ENCODE measurements around the gene ADISSP.

The ADISSP gene

DNA sequence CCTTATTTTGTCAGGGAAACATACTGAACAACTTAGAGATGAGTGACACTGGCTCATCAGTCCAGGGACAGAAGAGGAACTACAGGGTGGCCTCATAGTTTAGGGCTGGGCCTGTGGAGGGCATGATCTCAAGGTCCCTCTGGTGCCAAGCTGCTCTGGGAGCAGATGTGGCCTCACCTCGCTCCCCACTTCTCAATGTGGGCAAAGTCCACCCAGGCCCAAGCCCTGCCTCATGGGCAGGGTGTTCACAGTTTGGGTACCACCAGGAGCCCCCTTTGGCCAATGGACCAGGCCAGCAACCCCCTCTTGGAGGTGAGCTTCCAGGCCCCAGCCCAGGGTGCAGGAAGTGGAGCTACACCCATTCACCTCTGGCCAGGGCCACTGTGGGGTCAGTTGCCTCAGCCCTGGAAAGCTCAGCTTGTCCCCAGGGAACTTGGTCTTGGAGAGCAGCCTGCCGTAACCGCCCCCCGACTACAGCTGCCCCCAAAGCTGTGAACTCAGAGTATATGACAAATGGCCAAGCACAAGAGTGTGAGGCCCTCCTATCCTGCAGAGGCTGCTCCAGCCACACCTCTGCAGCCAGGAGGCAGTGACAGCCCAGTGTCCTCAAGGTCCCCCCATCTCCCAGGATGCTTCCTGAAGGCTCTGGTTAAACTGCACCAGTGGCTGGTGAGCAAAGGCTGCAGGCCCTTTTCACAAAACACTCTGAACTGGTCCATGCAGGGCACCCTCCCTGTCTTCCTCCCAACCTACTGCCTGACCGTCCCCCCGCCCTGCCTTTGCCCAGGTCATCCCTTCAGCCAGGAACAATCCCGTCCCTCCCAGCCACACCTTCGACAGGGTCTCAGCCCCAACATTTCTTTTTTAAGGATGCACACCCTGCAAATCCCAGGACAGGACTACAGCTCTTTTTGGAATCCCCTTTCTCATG, 3.6 kb downstream of the ADISSP start:
- intact Hi-C loops (cut with micrococcal nuclease) = no loop called here
- no peaks in the 10 kb centered on the region for H3K9me3 Mint-ChIP-seq

GRCh38 chr20:3760655-3761348, 6.8 kb downstream of the ADISSP start:
- H3K4me1 Mint-ChIP-seq (ENCODE audit: low read depth) = peaks cover 69% of the 10 kb centered on the region
- H3K9me3 Mint-ChIP-seq = no peaks in the 10 kb centered on the region
- no peak overlapping the region for H3K27ac Mint-ChIP-seq
- H3K4me3 Mint-ChIP-seq = no peak overlapping the region
- no peaks in the 10 kb centered on the region for H3K27me3 Mint-ChIP-seq
- peaks cover 71% of the 10 kb centered on the region for H3K36me3 Mint-ChIP-seq (ENCODE audit: low read depth)
- intact Hi-C loops (cut with micrococcal nuclease) = no loop called here

More for the DNA sequence above, 3.6 kb downstream of the ADISSP start:
- Mint-ChIP-seq H3K4me3 (peak overlapping the region; percentile 13), H3K4me1 (ENCODE audit: low read depth) (peaks cover 79% of the 10 kb centered on the region), H3K27me3 (no peaks in the 10 kb centered on the region), H3K36me3 (ENCODE audit: low read depth) (peaks cover 47% of the 10 kb centered on the region), H3K27ac (peak overlapping the region; percentile 89)

DNA sequence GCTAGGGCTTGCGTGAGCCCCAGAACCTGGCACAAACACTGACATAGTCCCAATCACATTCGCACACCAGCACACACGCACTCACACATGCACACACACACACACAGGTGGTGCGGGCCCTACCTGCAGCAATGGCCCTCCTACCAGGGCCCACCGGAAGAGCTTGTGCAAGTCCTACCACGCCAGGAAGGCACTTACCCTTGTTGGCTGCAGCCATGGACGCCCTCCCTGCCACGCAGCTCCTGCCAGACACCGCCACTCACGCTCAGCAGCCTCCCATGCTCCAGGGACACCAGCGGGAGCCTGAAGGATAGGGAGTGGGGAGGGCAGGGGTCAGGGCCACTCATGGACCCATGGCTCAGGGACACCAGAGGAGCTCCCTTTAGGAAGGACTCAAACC, 7.7 kb downstream of the ADISSP start:
- Mint-ChIP-seq H3K36me3 (ENCODE audit: low read depth) (peaks cover 80% of the 10 kb centered on the region), H3K9me3 (no peaks in the 10 kb centered on the region), H3K27ac (no peak overlapping the region), H3K27me3 (no peaks in the 10 kb centered on the region), H3K4me3 (no peak overlapping the region), H3K4me1 (ENCODE audit: low read depth) (peaks cover 66% of the 10 kb centered on the region)
- intact Hi-C loops (cut with micrococcal nuclease) = no loop called here

DNA sequence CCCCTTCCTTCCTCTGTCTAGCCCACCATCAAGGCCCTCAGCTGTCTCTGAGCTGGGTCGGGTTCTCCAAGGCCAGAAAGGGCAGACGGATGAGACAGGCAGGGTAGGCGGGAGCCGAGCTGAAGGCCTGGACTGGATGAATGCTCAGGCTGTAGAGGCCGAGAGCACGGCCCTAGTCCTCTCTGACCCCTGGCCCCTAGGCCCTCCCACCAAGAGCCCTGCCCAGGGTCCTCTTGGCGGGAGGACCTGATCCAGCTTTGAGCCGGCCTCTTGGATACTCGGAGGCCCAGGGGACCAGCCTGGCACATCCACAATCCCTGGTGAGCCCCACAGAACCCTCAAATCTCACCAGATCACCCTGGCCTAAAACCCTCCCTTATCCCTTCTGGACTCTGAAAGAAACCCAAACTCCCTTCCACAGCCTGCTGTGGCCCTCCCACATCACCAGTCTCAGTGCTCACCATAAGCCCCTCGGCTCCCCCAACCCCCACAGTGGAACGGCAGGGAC, 8.2 kb downstream of the ADISSP start:
- Mint-ChIP-seq H3K27me3 (no peaks in the 10 kb centered on the region), H3K36me3 (ENCODE audit: low read depth) (peaks cover 85% of the 10 kb centered on the region), H3K4me1 (ENCODE audit: low read depth) (peaks cover 66% of the 10 kb centered on the region), H3K9me3 (no peaks in the 10 kb centered on the region), H3K27ac (no peak overlapping the region), H3K4me3 (no peak overlapping the region)
- intact Hi-C loops (cut with micrococcal nuclease) = no loop called here

- H3K36me3 Mint-ChIP-seq (ENCODE audit: low read depth) = peaks cover 93% of the 10 kb centered on the region
- intact Hi-C loops (cut with micrococcal nuclease) = no loop called here
- H3K4me3 Mint-ChIP-seq = no peak overlapping the region
- H3K27me3 Mint-ChIP-seq = no peaks in the 10 kb centered on the region
- no peaks in the 10 kb centered on the region for H3K9me3 Mint-ChIP-seq
- H3K4me1 Mint-ChIP-seq (ENCODE audit: low read depth) = peaks cover 65% of the 10 kb centered on the region
- peak overlapping the region; percentile 9 for H3K27ac Mint-ChIP-seq
Measured at GRCh38 chr20:3758566-3758965, 9.0 kb downstream of the ADISSP start.

DNA sequence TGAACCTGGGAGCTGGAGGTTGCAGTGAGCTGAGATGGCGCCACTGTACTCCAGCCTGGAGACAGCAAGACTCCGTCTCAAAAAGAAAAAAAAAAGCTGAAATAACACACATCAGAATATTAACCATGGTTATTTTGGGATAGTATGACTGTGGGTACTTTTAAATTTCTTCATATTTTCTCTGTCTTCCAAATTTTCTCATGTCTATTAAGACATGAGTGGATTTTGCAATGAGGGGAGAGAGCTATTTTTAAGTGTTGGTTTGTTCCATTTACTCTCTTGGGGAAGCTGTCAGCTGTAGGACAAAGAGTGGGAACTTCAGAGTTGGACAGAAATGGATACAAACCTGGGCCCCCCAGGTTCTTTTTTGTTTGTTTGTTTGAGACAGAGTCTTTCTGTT, 10.3 kb downstream of the ADISSP start:
- no peak overlapping the region for H3K4me3 Mint-ChIP-seq
- peaks cover 95% of the 10 kb centered on the region for H3K36me3 Mint-ChIP-seq (ENCODE audit: low read depth)
- H3K27me3 Mint-ChIP-seq = no peaks in the 10 kb centered on the region
- H3K9me3 Mint-ChIP-seq = no peaks in the 10 kb centered on the region
- H3K27ac Mint-ChIP-seq = no peak overlapping the region
- peaks cover 72% of the 10 kb centered on the region for H3K4me1 Mint-ChIP-seq (ENCODE audit: low read depth)
- intact Hi-C loops (cut with micrococcal nuclease) = no loop called here

- intact Hi-C loops (cut with micrococcal nuclease) = no loop called here
- H3K27me3 Mint-ChIP-seq = no peaks in the 10 kb centered on the region
- H3K36me3 Mint-ChIP-seq (ENCODE audit: low read depth) = peaks cover 95% of the 10 kb centered on the region
- no peak overlapping the region for H3K4me3 Mint-ChIP-seq
- H3K27ac Mint-ChIP-seq = no peak overlapping the region
- peaks cover 68% of the 10 kb centered on the region for H3K4me1 Mint-ChIP-seq (ENCODE audit: low read depth)
- H3K9me3 Mint-ChIP-seq = no peaks in the 10 kb centered on the region
Measured at GRCh38 chr20:3755814-3756480, 11.6 kb downstream of the ADISSP start.

- Mint-ChIP-seq H3K27ac (no peak overlapping the region), H3K9me3 (no peaks in the 10 kb centered on the region), H3K27me3 (no peaks in the 10 kb centered on the region), H3K4me3 (no peak overlapping the region), H3K36me3 (ENCODE audit: low read depth) (peaks cover 94% of the 10 kb centered on the region), H3K4me1 (ENCODE audit: low read depth) (peaks cover 61% of the 10 kb centered on the region)
- intact Hi-C loops (cut with micrococcal nuclease) = no loop called here
Measured at GRCh38 chr20:3755269-3755668, 12.3 kb downstream of the ADISSP start.

DNA sequence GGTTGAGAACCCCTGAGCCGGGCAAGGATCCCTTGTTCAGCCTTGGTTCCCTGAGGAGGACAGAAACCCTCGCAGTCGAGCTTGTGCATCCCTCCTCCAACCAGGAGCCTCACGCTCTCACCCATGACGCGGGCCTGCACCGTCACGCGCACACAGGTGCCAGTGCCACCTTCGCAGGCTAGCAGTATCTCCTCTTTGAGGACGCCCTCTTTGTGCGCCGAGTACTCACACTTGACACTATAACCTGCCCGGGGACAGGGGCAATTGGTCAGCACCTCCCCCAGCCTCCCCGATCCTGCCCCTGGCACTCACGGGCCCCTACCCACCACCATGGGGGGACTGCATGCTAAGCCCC, 13.3 kb downstream of the ADISSP start:
- H3K4me1 Mint-ChIP-seq (ENCODE audit: low read depth) = peaks cover 51% of the 10 kb centered on the region
- peaks cover 84% of the 10 kb centered on the region for H3K36me3 Mint-ChIP-seq (ENCODE audit: low read depth)
- no peaks in the 10 kb centered on the region for H3K9me3 Mint-ChIP-seq
- H3K27me3 Mint-ChIP-seq = peaks cover 3% of the 10 kb centered on the region
- H3K4me3 Mint-ChIP-seq = no peak overlapping the region
- intact Hi-C loops (cut with micrococcal nuclease) = no loop called here
- H3K27ac Mint-ChIP-seq = no peak overlapping the region

DNA sequence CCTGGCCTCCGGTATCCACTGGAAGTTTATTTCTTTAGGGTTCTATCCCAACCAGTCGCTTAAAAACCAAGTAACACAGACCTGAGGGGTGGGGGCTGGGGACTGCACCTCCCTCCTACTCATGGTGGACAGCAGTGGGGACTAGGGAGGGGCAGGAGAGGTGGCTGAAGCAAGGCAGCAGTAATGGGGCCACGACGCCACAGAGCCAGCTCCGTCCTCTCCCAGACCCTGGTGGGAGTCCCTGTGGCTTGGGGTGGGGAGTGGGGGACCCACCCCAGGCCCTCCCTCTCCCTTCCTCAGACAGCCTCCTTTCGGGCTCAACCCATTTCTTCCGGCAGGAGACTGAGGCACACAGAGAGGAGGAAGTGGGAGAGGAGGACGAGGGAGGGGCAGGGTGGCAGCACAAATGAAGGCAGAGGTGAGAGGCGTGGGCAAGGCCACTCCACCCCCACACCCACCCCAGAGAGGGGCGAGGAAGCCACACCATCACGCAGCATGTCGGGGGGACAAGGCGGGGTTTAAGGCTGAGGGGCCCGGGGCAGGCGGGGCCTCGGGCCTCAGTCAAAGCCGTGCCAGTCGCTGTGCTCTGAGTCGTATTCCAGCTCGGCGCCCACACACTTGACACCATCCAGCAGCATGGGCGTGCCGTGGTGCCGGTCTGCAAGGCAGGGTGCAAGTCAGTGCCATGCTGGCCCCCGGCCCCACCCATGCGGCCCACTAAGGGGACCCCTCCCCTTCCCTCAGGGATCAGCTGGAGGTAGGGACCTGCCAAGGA, 13.9 kb downstream of the ADISSP start:
- Mint-ChIP-seq H3K4me1 (ENCODE audit: low read depth) (peaks cover 46% of the 10 kb centered on the region), H3K36me3 (ENCODE audit: low read depth) (peaks cover 78% of the 10 kb centered on the region), H3K4me3 (no peak overlapping the region), H3K27ac (no peak overlapping the region), H3K27me3 (peaks cover 8% of the 10 kb centered on the region), H3K9me3 (no peaks in the 10 kb centered on the region)
- intact Hi-C loops (cut with micrococcal nuclease) = loop anchor here (1.0 to 2.0 kb wide), 3 partner anchors 15 to 41 kb away; partner anchors contain the start of genes SIGLEC1 and SPEF1

GRCh38 chr20:3753098-3753497, 14.5 kb downstream of the ADISSP start:
- peaks cover 13% of the 10 kb centered on the region for H3K27me3 Mint-ChIP-seq
- peaks cover 40% of the 10 kb centered on the region for H3K4me1 Mint-ChIP-seq (ENCODE audit: low read depth)
- H3K27ac Mint-ChIP-seq = no peak overlapping the region
- intact Hi-C loops (cut with micrococcal nuclease) = loop anchor here (1.0 to 2.0 kb wide), 3 partner anchors 15 to 40 kb away; partner anchors contain the start of genes SIGLEC1 and SPEF1
- H3K4me3 Mint-ChIP-seq = no peak overlapping the region
- no peaks in the 10 kb centered on the region for H3K9me3 Mint-ChIP-seq
- H3K36me3 Mint-ChIP-seq (ENCODE audit: low read depth) = peaks cover 72% of the 10 kb centered on the region

- intact Hi-C loops (cut with micrococcal nuclease) = loop anchor here (2.0 kb wide), 1 partner anchor 40 kb away; the partner anchor contains the start of gene SIGLEC1
- Mint-ChIP-seq H3K4me3 (peak overlapping the region; percentile 68), H3K4me1 (ENCODE audit: low read depth) (peaks cover 33% of the 10 kb centered on the region), H3K36me3 (ENCODE audit: low read depth) (peaks cover 65% of the 10 kb centered on the region), H3K9me3 (no peaks in the 10 kb centered on the region), H3K27me3 (peaks cover 21% of the 10 kb centered on the region), H3K27ac (peak overlapping the region; percentile 31)
Measured at GRCh38 chr20:3752386-3752759, 15.2 kb downstream of the ADISSP start.
